GM12873 (cell line): ENCODE measurements around the gene CIB2.

Source experiments
- CTCF ChIP-seq: IDR thresholded peaks from 2 replicates; pipeline ENCODE4 v1.5.1; 2012; ENCODE audit warnings: low read depth, mild to moderate bottlenecking, moderate library complexity, low read length, control low read depth; ENCODE audit not compliant: insufficient read depth; ENCODE audit errors: missing control alignments

Gene CIB2

GRCh38 chr15:78087951-78088772 lies 43.1 kb downstream of the CIB2 start:
- no peak for TF ChIP-seq CTCF

GRCh38 chr15:78085928-78086327 lies 45.3 kb downstream of the CIB2 start:
- no peak for TF ChIP-seq CTCF

- TF ChIP-seq CTCF: no peak
These were observed 46.8 kb downstream of the CIB2 start for GRCh38 chr15:78084449-78084750.

GRCh38 chr15:78083687-78084448 lies 47.4 kb downstream of the CIB2 start:
- no peak for TF ChIP-seq CTCF

GRCh38 chr15:78083186-78083585 lies 48.1 kb downstream of the CIB2 start:
- TF ChIP-seq CTCF: no peak

- TF ChIP-seq CTCF: no peak
These were observed 48.5 kb downstream of the CIB2 start for GRCh38 chr15:78082743-78083110.

- TF ChIP-seq CTCF: no peak
These were observed 49.0 kb downstream of the CIB2 start for GRCh38 chr15:78082106-78082742.
